Measurements from ENCODE around the gene HS3ST5.

- TF ChIP-seq POLR2A (IDR thresholded peaks at IDR 0.05), result no peak
- no peak for TF ChIP-seq CTCF (IDR thresholded peaks at IDR 0.05)
Observed at GRCh38 chr6:114334237-114334636, 8.6 kb downstream of the HS3ST5 start.

Data from esophagus squamous epithelium (tissue), 4 donors.